Right lobe of liver (tissue), 4 donors: Measurements from ENCODE around the gene CFAP99.

Experiments
- POLR2A ChIP-seq: fragments of 450-650 bp; IDR thresholded peaks from one replicate; pipeline ENCODE4 v1.6.1; 2017; ENCODE audit warnings: antibody characterized with exemption, mild to moderate bottlenecking
- TF ChIP-seq, protein P1 (sequence below), 4 donors: fragments of 200-600 bp in 3 of 4; fragments of 450-650 bp in 1 of 4; IDR thresholded peaks; one replicate each; pipeline versions ENCODE4 v1.5.1 to v1.8.0; 2016 to 2022; ENCODE audit warnings: antibody characterized with exemption in 4 of 4, mild to moderate bottlenecking in 2 of 4
- donor health status: DM: no; HTN: no; CAD: no.
- donor health status: DM: no; HTN: no; CAD: no.
- donor health status: DM: no; HTN: yes; CAD: no.

DNA sequence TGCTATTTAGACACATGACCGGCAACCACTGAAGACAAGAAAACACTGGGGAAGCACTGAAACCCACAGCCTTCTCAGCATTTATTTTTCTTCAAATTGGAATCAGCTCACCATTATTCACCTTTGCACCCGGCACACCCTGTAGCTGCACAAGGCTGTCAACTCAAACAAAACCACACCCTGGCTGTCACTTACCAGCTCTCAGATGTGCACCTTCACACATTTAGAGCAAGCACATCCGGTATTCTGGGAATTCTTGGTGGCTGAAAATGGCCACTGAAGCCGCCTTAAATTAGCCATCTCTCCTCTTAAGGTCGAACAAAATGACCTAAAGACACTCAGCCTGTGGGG is 6.2 kb upstream of the CFAP99 start:
- TF ChIP-seq, protein P1, sequence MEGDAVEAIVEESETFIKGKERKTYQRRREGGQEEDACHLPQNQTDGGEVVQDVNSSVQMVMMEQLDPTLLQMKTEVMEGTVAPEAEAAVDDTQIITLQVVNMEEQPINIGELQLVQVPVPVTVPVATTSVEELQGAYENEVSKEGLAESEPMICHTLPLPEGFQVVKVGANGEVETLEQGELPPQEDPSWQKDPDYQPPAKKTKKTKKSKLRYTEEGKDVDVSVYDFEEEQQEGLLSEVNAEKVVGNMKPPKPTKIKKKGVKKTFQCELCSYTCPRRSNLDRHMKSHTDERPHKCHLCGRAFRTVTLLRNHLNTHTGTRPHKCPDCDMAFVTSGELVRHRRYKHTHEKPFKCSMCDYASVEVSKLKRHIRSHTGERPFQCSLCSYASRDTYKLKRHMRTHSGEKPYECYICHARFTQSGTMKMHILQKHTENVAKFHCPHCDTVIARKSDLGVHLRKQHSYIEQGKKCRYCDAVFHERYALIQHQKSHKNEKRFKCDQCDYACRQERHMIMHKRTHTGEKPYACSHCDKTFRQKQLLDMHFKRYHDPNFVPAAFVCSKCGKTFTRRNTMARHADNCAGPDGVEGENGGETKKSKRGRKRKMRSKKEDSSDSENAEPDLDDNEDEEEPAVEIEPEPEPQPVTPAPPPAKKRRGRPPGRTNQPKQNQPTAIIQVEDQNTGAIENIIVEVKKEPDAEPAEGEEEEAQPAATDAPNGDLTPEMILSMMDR (IDR thresholded peaks at IDR 0.05): no peak
- no peak for TF ChIP-seq POLR2A
